ENCODE results near the gene MELK. TPM values are rescaled to one million over a fixed set of nuclear protein-coding genes. Genes with fewer than 3 reads are reported as not detected.

MELK gene
- total RNA-seq, 4 donors from 2014 or later, result 0.13 to 1.6 (median 0.58) TPM; not detected in 1

DNA sequence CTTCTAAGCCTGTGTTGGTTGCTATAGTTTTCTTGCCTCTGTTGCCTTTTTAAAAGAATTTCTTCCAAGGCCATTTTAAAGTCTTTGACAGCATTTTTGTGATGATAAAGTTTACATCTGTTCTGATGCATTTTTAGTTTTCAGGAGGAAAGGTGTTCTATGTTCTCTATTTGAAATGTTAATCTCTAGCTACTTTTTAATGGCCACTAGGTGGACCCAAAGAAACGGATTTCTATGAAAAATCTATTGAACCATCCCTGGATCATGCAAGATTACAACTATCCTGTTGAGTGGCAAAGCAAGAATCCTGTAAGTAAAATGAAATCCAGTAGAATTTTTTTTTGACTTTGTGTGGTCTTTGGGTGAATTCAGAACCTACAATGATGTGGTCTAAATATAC lies 60.2 kb downstream of the MELK start:
- H3K27me3 ChIP-seq, result no peaks in the 10 kb centered on the region
- no peaks in the 10 kb centered on the region for H3K36me3 ChIP-seq
- TF ChIP-seq, protein P1, sequence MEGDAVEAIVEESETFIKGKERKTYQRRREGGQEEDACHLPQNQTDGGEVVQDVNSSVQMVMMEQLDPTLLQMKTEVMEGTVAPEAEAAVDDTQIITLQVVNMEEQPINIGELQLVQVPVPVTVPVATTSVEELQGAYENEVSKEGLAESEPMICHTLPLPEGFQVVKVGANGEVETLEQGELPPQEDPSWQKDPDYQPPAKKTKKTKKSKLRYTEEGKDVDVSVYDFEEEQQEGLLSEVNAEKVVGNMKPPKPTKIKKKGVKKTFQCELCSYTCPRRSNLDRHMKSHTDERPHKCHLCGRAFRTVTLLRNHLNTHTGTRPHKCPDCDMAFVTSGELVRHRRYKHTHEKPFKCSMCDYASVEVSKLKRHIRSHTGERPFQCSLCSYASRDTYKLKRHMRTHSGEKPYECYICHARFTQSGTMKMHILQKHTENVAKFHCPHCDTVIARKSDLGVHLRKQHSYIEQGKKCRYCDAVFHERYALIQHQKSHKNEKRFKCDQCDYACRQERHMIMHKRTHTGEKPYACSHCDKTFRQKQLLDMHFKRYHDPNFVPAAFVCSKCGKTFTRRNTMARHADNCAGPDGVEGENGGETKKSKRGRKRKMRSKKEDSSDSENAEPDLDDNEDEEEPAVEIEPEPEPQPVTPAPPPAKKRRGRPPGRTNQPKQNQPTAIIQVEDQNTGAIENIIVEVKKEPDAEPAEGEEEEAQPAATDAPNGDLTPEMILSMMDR (IDR thresholded peaks at IDR 0.05), result peak in 1 of 4 experiments; percentile 43
- TF ChIP-seq POLR2A (IDR thresholded peaks at IDR 0.05), result no peak
- no peak for ATAC-seq
- no peaks in the 10 kb centered on the region for H3K4me1 ChIP-seq
- WGBS, 2 donors (ENCODE audit: low coverage in 1 of 2), result 0 to 18% methylated on average over 1 of the region's 1 CpG
- H3K4me3 ChIP-seq, result no peak overlapping the region
- H3K9me3 ChIP-seq, result no peaks in the 10 kb centered on the region
- H3K27ac ChIP-seq, result no peak overlapping the region

DNA sequence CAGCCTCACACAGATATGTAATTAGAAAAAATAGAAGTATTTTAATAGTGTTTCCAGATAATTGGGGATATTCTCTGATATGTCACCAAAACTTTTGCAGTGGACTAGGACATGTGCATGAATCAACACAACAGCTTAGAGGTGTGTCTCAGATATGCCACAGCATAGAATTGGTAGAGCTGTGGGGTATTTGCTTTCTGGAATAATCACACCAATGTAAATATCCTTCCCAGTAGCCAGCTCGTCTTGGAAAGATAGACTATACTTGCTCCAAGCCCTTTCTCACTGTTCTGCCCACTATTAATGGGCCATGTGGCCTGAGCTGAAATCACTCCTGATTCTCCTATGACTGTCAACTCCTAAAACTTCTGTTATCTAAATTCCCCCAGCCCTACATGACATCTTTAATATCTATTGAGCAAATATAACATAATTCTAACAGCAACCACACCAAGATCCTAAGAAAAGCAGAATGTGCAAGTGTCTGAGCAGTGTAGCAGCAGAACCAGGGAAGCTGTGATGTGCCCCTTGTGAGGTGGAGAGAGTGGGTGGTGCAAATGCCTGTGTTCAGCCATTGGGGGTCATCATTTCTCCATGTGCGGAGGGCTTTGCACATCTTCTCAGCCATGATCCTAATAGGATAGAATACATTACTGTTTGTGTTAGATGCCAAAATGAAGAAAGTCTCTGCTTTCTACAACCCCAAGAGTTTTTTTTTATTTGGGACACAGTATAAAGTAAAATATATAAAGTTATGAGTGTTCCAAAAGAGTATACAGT lies 65.0 kb downstream of the MELK start:
- no peak overlapping the region for H3K4me3 ChIP-seq
- ATAC-seq, result no peak
- H3K27me3 ChIP-seq, result no peaks in the 10 kb centered on the region
- TF ChIP-seq EP300 (IDR thresholded peaks at IDR 0.05) (no peak), POLR2AphosphoS5 (IDR thresholded peaks at IDR 0.05) (no peak), POLR2A (IDR thresholded peaks at IDR 0.05) (no peak)
- TF ChIP-seq, protein P1 (IDR thresholded peaks at IDR 0.05), result no peak
- no peak overlapping the region for H3K27ac ChIP-seq
- H3K36me3 ChIP-seq, result no peaks in the 10 kb centered on the region
- H3K9me3 ChIP-seq, result no peaks in the 10 kb centered on the region
- 70 to 86% methylated on average over 2 of the region's 2 CpGs for WGBS, 2 donors (ENCODE audit: low coverage in 1 of 2)
- no peaks in the 10 kb centered on the region for H3K4me1 ChIP-seq

DNA sequence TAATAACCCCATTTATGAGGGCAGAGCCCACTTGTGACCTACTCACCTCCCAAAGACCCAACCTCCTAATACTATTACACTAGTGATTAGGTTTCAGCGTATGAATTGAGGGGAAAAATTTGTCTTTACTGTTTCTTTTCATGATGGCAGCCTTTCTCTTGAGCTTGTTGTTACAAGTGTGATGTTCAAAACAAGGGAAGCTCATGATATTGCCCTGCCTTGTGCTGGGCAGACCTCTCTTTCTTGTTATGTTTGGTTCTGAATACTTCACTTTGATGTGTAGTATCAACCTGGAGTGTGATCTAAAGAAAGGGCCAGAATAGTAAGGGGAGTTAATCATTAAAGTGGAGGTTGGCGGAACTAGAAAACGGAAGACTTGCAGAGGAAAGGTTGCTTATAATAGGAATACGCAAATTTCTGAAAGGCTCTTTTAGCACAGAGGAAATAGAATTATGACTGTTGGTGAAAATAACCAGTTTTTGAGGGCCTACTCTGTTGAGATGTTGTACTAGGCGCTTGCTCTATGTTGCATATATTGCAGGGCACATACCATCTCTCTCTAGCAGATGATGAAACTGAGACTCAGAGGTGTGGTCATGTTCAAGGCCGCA lies 68.2 kb downstream of the MELK start:
- Histone ChIP-seq H3K36me3 (no peaks in the 10 kb centered on the region), H3K4me3 (no peak overlapping the region), H3K9me3 (no peaks in the 10 kb centered on the region), H3K4me1 (no peaks in the 10 kb centered on the region), H3K27ac (no peak overlapping the region), H3K27me3 (no peaks in the 10 kb centered on the region)
- no peak for ATAC-seq
- no peak for TF ChIP-seq POLR2AphosphoS5 (IDR thresholded peaks at IDR 0.05)
- TF ChIP-seq, protein P1 (IDR thresholded peaks at IDR 0.05), result no peak
- TF ChIP-seq EP300 (IDR thresholded peaks at IDR 0.05), result no peak
- no peak for TF ChIP-seq POLR2A (IDR thresholded peaks at IDR 0.05)
- WGBS, 2 donors (ENCODE audit: low coverage in 1 of 2), result 97 to 98% methylated on average over 5 to 6 of the region's 6 CpGs

DNA sequence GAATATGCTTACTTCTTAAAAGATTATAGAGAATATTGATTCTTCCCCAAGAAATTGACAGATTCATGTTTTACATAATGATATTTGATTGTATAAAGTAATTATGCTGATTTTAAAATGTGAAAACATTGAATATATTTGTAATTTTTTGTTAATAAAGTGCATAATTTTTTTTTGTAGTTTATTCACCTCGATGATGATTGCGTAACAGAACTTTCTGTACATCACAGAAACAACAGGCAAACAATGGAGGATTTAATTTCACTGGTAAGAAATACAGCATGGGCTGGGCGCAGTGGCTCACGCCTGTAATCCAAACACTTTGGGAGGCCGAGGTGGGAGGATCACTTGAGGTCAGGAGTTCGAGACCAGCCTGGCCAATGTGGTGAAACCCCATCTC lies 70.1 kb downstream of the MELK start:
- no peaks in the 10 kb centered on the region for H3K4me1 ChIP-seq
- no peaks in the 10 kb centered on the region for H3K27me3 ChIP-seq
- H3K9me3 ChIP-seq, result no peaks in the 10 kb centered on the region
- no peak overlapping the region for H3K4me3 ChIP-seq
- H3K27ac ChIP-seq, result no peak overlapping the region
- H3K36me3 ChIP-seq, result no peaks in the 10 kb centered on the region
- 91 to 97% methylated on average over 6 of the region's 6 CpGs for WGBS, 2 donors (ENCODE audit: low coverage in 1 of 2)
- ATAC-seq, result no peak
- no peak for TF ChIP-seq EP300 (IDR thresholded peaks at IDR 0.05)
- TF ChIP-seq, protein P1 (IDR thresholded peaks at IDR 0.05), result no peak
- TF ChIP-seq POLR2AphosphoS5 (IDR thresholded peaks at IDR 0.05), result no peak
- no peak for TF ChIP-seq POLR2A (IDR thresholded peaks at IDR 0.05)

DNA sequence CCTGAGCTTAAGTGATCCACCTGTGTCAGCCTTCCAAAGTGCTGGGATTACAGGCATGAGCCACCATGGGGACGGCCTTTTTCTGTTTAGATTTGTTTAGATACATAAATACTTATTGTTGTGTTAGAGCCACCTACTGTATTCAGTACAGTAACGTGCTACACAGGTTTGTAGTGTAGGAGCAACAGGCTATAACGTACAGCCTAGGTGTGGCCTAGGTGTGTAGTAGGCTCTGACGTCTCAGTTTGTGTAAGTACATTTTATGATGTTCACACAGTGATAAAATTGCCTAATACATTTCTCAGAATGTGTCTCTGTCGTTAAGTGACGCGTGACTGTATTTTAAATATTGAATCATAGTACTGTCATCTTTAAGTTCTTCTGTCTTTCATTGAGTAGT lies 84.1 kb downstream of the MELK start:
- 92 to 97% methylated on average over 6 to 7 of the region's 7 CpGs for WGBS, 2 donors (ENCODE audit: low coverage in 1 of 2)
- Histone ChIP-seq H3K4me1 (no peaks in the 10 kb centered on the region), H3K27me3 (no peaks in the 10 kb centered on the region), H3K4me3 (no peak overlapping the region), H3K36me3 (no peaks in the 10 kb centered on the region), H3K27ac (no peak overlapping the region), H3K9me3 (no peaks in the 10 kb centered on the region)
- no peak for ATAC-seq
- TF ChIP-seq POLR2A (IDR thresholded peaks at IDR 0.05) (no peak), POLR2AphosphoS5 (IDR thresholded peaks at IDR 0.05) (no peak)

All from gastroesophageal sphincter (tissue), 4 donors.